GM12865 (cell line): ENCODE data around the gene PPP1R7.

Experiments used
- DNase-seq: peaks from one replicate; pipeline ENCODE4 v3.0.0; 2010; ENCODE audit warnings: low read depth
- H3K4me3 ChIP-seq: 2 replicates; pipeline ENCODE4 v1.5.1; 2011; ENCODE audit warnings: mild to moderate bottlenecking, low read depth, low read length, control low read depth
- CTCF ChIP-seq: IDR thresholded peaks from 2 replicates; pipeline ENCODE4 v1.5.1; 2011; ENCODE audit warnings: low read length, control low read depth, low read depth, inconsistent platforms; ENCODE audit not compliant: insufficient read depth; ENCODE audit errors: missing control alignments

Gene PPP1R7

DNA sequence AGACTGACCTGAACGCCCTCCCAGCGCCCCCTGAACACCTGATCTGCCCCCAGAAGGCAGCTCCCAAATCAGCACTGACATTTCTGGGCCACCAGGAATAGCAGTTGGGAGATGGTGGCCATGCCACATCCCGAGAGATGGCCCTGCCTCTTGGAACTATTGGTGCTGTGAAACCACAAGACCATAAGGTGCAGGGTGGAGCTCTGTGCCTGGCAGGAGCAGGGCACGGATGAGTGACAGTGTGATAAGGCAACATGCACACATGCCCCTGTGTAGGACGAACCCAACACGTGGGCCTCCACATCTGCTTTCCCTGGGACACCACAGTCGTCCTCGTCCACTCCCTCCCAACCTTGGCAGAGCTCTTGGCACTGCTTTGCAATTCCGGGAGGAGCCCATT, 65.2 kb downstream of the PPP1R7 start:
- no peak overlapping the region for H3K4me3 ChIP-seq
- no peak for DNase-seq
- TF ChIP-seq CTCF: no peak

DNA sequence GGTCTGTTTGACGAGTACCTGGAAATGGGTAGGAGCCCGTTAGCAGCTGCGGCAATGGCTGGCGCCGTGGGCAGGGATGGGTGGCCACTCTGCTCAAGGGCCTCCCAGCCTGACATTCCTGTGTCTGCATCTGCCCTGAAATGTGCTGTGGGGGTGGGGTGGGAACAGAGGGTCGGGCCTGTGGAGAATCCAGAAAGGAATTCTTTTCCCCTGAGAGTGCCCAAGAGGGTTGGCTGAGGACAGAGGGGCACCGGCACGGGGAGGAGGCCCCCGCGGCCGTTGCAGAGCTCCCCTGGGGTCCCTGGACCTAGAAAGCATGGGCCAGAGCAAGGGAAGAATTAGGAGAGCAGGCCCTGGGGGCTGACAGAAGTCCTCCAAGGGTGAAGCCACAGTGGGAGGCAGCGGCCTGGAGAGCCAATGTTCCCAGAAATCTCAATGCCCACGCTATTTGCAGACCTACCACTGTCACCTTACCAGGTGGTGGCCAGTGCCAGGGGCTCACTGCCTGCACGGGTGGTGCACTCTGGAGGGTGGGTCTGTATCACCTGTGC, 66.0 kb downstream of the PPP1R7 start:
- no peak for TF ChIP-seq CTCF
- H3K4me3 ChIP-seq: no peak overlapping the region
- DNase-seq: no peak

GRCh38 chr2:241217320-241218031, 67.2 kb downstream of the PPP1R7 start:
- H3K4me3 ChIP-seq: peak overlapping the region; percentile 50
- no peak for TF ChIP-seq CTCF
- peak; percentile 79 for DNase-seq

DNA sequence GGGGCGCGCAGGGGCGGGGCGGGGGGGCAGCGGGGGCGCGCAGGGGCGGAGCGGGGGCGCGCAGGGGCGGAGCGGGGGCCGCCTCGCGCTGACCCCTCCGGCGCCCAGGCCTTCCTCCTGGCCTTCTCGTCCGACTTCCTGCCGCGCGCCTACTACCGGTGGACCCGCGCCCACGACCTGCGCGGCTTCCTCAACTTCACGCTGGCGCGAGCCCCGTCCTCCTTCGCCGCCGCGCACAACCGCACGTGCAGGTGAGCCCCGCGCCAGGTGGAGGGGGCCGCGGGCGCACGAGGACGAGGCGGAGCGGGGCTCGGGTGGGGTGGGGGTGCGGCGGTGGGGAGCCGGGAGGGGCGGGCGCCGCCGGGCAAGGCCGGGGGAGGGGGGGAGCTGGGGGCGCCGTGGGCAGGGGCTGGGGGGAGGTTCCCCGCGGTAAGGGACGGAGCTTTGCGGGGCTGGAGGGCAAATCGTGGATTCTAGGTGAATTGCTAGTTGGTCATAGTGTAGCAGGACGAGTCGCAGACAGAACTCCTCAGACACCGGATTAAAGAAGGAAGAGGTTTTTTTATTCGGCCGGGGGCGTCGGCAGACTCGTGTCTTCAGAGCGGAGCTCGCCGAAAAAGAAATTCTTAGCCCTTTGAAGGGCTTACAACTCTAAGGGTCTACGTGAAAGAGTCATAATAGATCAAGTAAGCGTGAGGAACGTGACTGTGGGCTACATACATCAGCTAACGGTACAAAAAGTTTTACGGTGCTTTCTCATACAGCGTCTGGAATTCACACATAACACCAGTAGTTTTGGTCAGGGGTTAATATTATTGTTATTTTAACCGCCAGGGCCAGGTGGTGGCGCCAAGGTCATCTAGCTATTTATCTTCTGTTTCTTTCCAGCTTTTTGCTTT, 68.1 kb downstream of the PPP1R7 start:
- peak overlapping the region; percentile 74 for H3K4me3 ChIP-seq
- TF ChIP-seq CTCF: peak; percentile 10
- DNase-seq: peak; percentile 50

DNA sequence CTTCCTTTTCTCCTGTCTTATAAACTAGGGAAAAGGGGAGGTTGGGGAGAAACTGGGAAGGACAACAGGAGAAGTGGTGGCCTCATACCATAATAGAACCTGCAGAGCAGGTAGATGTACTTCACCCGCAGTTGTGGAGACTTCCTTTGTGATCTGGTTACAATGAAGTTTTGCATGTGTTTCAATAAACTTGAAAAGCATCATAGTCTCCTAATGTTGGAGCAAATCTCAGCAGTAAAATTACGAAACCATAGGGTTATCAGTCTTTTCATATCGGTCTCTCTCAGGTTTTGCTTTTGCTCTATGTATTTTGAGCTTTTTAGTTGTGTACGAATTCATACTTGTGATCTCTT, 68.7 kb downstream of the PPP1R7 start:
- peak overlapping the region; percentile 74 for H3K4me3 ChIP-seq
- no peak for DNase-seq
- TF ChIP-seq CTCF: no peak

DNA sequence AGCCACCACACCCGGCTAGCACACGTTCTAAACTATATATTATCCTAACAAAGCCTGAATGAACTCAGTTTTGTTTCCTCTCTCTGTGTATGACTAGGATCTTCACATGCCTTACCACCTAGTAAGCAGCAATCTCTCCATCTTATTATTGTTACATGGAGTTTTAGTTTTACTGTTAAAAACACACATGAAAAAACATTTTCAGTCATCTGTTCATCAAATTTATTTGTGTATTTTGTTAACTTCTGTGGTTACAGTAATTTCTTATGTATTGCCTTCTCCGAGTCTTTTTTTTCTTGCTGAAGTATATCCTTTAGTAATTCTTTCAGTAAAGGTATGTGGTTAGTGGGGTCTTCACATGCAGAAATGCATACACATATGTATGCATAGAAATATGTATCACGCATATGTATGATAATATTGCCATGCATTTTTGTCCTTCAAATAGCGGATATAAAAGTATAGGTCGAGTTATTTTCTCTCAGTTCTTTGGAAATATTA, 69.6 kb downstream of the PPP1R7 start:
- no peak for TF ChIP-seq CTCF
- DNase-seq: no peak
- no peak overlapping the region for H3K4me3 ChIP-seq
